Measurements from ENCODE around the gene USH2A. TPM values are rescaled to one million over a fixed set of nuclear protein-coding genes. Genes with fewer than 3 reads are reported as not detected.

The USH2A gene
- total RNA-seq, 3 donors from 2014 or later = not detected

DNA sequence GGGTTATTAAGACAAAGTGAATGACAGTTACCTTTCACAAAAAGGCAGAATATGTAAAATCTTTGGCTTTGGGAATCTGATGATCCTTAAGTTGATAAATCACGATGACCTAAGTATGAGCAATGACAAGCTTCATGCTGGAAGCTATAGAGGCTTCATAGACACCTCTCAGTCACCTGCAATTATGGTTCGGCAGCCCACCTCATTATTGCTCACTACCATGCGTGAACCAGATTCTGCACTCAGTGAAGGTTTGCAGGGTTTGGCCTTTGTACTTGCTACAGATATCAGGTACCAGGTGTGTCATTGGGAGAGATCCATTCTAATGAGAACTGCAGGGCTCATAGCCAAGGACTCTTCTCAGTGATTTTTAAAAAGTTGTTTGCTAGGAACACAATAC is 692.6 kb downstream of the USH2A start:
- DNase-seq (ENCODE audit: low spot score in 2 of 2) = no peak
- Histone ChIP-seq H3K36me3 (no peaks in the 10 kb centered on the region), H3K9me3 (peaks cover 7 to 10% of the 10 kb centered on the region in 2 donors), H3K4me1 (no peaks in the 10 kb centered on the region), H3K27me3 (no peaks in the 10 kb centered on the region), H3K4me3 (no peak overlapping the region), H3K27ac (no peak overlapping the region)
- intact Hi-C loops (cut with DNase I; ENCODE audit: low total_unique reads) = no loop called here
- TF ChIP-seq POLR2AphosphoS5 (IDR thresholded peaks at IDR 0.05) (no peak), POLR2A (IDR thresholded peaks at IDR 0.05) (no peak), CTCF (IDR thresholded peaks at IDR 0.05) (no peak)

- TF ChIP-seq CTCF (IDR thresholded peaks at IDR 0.05) = no peak
- TF ChIP-seq POLR2AphosphoS5 (IDR thresholded peaks at IDR 0.05) = no peak
- no peak for TF ChIP-seq POLR2A (IDR thresholded peaks at IDR 0.05)
- Histone ChIP-seq H3K4me1 (no peaks in the 10 kb centered on the region), H3K36me3 (no peaks in the 10 kb centered on the region), H3K4me3 (no peak overlapping the region), H3K27me3 (no peaks in the 10 kb centered on the region), H3K9me3 (no peaks in the 10 kb centered on the region), H3K27ac (no peak overlapping the region)
- no peak for DNase-seq (ENCODE audit: low spot score in 2 of 2)
- intact Hi-C loops (cut with DNase I; ENCODE audit: low total_unique reads) = no loop called here
These were observed 695.1 kb downstream of the USH2A start for GRCh38 chr1:215728169-215728568.

DNA sequence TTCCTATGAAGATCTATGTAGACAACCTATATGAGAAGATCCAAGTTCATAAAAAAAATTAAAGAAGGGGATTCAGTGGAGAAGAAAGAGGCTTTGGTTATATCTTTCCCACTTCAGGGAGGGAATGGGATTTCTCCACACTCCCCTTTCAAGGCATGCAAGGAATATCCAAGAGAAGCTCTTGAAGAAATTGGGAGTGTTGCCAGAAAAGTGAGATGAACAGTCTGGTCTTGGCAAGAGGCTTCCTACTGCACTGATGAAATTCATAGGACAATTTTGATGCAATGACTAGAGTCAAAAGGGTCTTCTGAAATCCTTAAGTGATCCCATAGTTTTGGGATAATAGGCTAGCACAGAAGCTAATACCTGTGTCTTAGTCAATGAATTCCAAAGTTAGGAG is 703.1 kb downstream of the USH2A start:
- Histone ChIP-seq H3K4me1 (no peaks in the 10 kb centered on the region), H3K4me3 (no peak overlapping the region), H3K36me3 (no peaks in the 10 kb centered on the region), H3K9me3 (no peaks in the 10 kb centered on the region), H3K27ac (no peak overlapping the region), H3K27me3 (peaks cover 0 to 3% of the 10 kb centered on the region in 2 donors)
- no peak for DNase-seq (ENCODE audit: low spot score in 2 of 2)
- TF ChIP-seq POLR2AphosphoS5 (IDR thresholded peaks at IDR 0.05) = no peak
- intact Hi-C loops (cut with DNase I; ENCODE audit: low total_unique reads) = no loop called here

GRCh38 chr1:215719552-215719951 is 703.7 kb downstream of the USH2A start:
- Histone ChIP-seq H3K27ac (no peak overlapping the region), H3K4me3 (no peak overlapping the region), H3K36me3 (no peaks in the 10 kb centered on the region), H3K9me3 (no peaks in the 10 kb centered on the region), H3K27me3 (peaks cover 0 to 3% of the 10 kb centered on the region in 2 donors), H3K4me1 (no peaks in the 10 kb centered on the region)
- intact Hi-C loops (cut with DNase I; ENCODE audit: low total_unique reads) = no loop called here
- DNase-seq (ENCODE audit: low spot score in 2 of 2) = no peak
- TF ChIP-seq POLR2A (IDR thresholded peaks at IDR 0.05) (no peak), POLR2AphosphoS5 (IDR thresholded peaks at IDR 0.05) (no peak)

- H3K36me3 ChIP-seq = no peaks in the 10 kb centered on the region
- no peaks in the 10 kb centered on the region for H3K9me3 ChIP-seq
- no peak for DNase-seq (ENCODE audit: low spot score in 2 of 2)
- H3K27ac ChIP-seq = no peak overlapping the region
- TF ChIP-seq POLR2A (IDR thresholded peaks at IDR 0.05) (no peak), POLR2AphosphoS5 (IDR thresholded peaks at IDR 0.05) (no peak), CTCF (IDR thresholded peaks at IDR 0.05) (no peak)
- no peak overlapping the region for H3K4me3 ChIP-seq
- intact Hi-C loops (cut with DNase I; ENCODE audit: low total_unique reads) = no loop called here
- peaks cover 0 to 3% of the 10 kb centered on the region in 2 donors for H3K27me3 ChIP-seq
- no peaks in the 10 kb centered on the region for H3K4me1 ChIP-seq
These were observed 704.5 kb downstream of the USH2A start for GRCh38 chr1:215718575-215719287.

- H3K27me3 ChIP-seq = peaks cover 0 to 3% of the 10 kb centered on the region in 2 donors
- no peak for DNase-seq (ENCODE audit: low spot score in 2 of 2)
- TF ChIP-seq CTCF (IDR thresholded peaks at IDR 0.05) (no peak), POLR2A (IDR thresholded peaks at IDR 0.05) (no peak), POLR2AphosphoS5 (IDR thresholded peaks at IDR 0.05) (no peak)
- H3K9me3 ChIP-seq = no peaks in the 10 kb centered on the region
- H3K36me3 ChIP-seq = no peaks in the 10 kb centered on the region
- H3K4me3 ChIP-seq = no peak overlapping the region
- H3K4me1 ChIP-seq = no peaks in the 10 kb centered on the region
- no peak overlapping the region for H3K27ac ChIP-seq
- intact Hi-C loops (cut with DNase I; ENCODE audit: low total_unique reads) = no loop called here
These were observed 705.4 kb downstream of the USH2A start for GRCh38 chr1:215717677-215718426.

Measured in breast epithelium (tissue), 4 donors.